ENCODE results near the gene ATCAY. TPM values are rescaled to one million over a fixed set of nuclear protein-coding genes. Genes with fewer than 3 reads are reported as not detected.

The ATCAY gene
- total RNA-seq: not detected in 2 replicates

GRCh38 chr19:3880471-3881271 lies at the start of gene ATCAY:
TSS of gene ATCAY (plus strand) at chr19:3880685. CDS start at chr19:3885768, 5,083 bp downstream.

GRCh38 chr19:3868770-3869456 lies 11.6 kb upstream of the ATCAY start, which contains the start of gene ZFR2:
TSS of gene ZFR2 (minus strand) at chr19:3869038. CDS start at chr19:3869017, 21 bp downstream.

GRCh38 chr19:3932931-3933810 lies 52.7 kb downstream of the ATCAY start, which contains the start of gene NMRK2:
TSS of gene NMRK2 (plus strand) at chr19:3933069. CDS start at chr19:3933672, 603 bp downstream.

GRCh38 chr19:3970808-3971598 lies 90.5 kb downstream of the ATCAY start, which contains the start of gene DAPK3:
TSS of gene DAPK3 (minus strand) at chr19:3971099. CDS start at chr19:3969735, 1,364 bp downstream.

Other genes starting within 250 kb of the ATCAY start
- gene PIP5K1C, start 180.2 kb upstream of the ATCAY start, total RNA-seq: 18.9 and 81.9 TPM in 2 replicates
- gene TJP3, start 172.3 kb upstream of the ATCAY start, total RNA-seq: 0.06 TPM in 1 of 2 replicates, not detected in the other
- gene APBA3, start 119.0 kb upstream of the ATCAY start, total RNA-seq: 17.8 and 25.0 TPM in 2 replicates
- gene MRPL54, start 118.0 kb upstream of the ATCAY start, total RNA-seq: 36.8 and 68.5 TPM in 2 replicates
- not detected in 2 replicates for gene RAX2, start 108.5 kb upstream of the ATCAY start, total RNA-seq
- gene MATK, start 94.3 kb upstream of the ATCAY start, total RNA-seq: 0.50 TPM in 1 of 2 replicates, not detected in the other
- gene ZFR2, start 11.6 kb upstream of the ATCAY start, total RNA-seq: not detected in 2 replicates
- gene NMRK2, start 52.4 kb downstream of the ATCAY start, total RNA-seq: not detected in 2 replicates
- 158 and 304 TPM in 2 replicates for gene DAPK3, start 90.4 kb downstream of the ATCAY start, total RNA-seq
- 2,070 and 2,682 TPM in 2 replicates for gene EEF2, start 104.8 kb downstream of the ATCAY start, total RNA-seq
- gene PIAS4, start 127.1 kb downstream of the ATCAY start, total RNA-seq: 26.7 and 26.9 TPM in 2 replicates
- gene ZBTB7A, start 186.2 kb downstream of the ATCAY start, total RNA-seq: 8.4 and 18.3 TPM in 2 replicates
- gene MAP2K2, start 243.4 kb downstream of the ATCAY start, total RNA-seq: 135 and 175 TPM in 2 replicates

All from bladder microvascular endothelial cell (primary cell).